HuH-7.5 (cell line): ENCODE measurements around the gene VAV2.
A peak's percentile ranks its signal among the peaks of the same experiment; 100 is the strongest.

ENCODE experiments used
- DNase-seq: peaks from one replicate; pipeline ENCODE4 v3.0.0; 2011; ENCODE audit warnings: low spot score

VAV2 gene

DNA sequence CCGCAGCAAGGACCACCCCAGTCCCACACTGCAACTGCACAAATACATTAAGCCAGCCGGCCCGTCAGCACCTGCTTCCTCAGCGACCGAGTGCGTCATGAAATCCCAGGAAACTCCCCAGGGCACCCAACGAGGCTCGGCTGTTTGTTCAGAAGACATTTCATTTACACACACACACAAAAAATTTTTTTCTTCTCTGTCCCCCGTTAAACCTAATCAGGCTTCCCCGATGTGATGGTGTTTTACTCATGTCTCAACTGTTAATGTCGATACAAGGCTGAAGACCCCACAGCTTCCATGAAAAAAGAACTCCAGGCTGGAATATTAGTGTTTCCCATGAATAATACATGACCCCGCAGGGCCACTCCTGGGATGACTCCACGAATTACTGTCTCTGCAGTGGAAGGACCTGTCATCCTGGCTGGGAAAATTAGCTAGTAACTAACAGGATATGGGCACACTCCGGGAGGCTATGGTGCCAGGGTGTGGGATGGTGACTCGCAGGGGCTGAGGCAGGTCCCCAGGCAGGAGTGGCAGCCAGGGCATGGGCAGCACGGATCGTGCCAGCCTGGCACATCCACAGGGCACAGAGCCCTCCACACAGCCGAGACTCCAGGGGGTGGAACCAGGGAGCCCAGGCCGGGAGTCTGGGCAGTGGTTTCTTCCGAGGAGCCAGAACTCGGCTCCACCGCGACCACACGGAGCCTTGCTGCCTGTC, 102.4 kb downstream of the VAV2 start:
- no peak for DNase-seq

DNA sequence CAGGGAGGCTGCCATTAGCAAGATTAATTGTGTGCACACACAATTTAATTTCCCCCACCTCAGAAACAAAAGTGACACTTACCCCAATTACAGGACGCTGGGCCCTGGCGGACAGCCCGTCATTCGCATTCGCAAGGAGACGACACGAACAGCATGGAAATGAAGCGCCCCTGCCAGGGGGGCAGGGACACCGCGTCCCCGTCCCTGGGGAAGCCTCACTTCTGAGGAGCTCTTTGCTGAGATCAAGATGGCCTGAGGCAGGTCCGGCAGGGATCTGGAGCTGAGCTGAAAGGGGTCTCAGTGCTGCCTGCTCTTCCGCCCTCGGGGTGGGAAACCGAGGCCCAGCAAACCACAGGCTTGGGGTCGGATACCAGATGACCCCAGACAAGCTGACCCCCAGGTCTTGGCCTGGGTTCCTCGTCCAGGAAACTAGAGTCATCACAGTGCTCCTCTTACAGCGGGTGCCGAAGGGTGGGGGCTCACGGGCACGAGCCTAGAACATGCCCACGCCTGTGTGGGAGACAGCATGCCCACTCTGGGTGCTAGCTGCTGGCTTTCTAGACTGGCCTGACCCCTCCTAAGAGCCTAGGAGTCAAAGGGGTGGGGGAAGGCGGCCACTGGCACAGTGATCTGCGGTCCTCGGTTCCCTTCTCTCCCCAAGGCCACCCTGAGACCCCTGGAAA, 103.2 kb downstream of the VAV2 start:
- DNase-seq: no peak

DNA sequence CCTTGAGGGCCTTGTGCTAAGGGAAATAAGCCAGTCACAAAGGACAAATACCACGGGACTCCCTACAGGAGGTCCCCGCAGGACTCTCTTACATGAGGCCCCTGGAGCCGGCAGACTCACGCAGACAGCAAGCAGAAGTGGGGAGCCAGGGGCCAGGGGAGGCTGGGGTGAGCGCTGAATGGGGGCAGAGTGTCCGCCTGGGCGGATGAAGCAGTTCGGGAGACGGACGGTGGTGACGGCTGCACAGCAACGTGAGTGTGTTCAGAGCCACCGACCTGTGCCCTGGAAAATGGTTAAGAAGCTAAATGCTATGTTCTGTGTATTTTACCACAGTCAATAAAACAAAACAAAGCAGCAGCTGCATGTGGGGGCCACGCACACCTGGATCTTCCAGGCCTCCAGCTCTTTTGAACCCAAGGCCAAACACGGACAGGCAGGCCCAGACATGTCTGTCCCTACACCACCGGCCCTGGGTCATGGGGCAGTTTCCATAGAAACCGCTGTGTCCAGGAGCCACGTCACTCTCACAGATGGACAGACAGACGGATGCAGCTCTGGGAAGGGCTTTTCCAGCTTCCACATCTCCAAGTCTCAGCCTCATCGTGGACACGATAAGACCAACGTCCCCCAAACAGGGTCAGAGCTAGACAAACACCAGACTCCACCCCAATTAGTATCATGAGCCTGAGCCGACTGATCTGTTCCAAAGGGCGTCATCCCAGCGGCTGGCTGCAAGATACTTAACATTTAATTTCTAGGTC, 103.9 kb downstream of the VAV2 start:
- DNase-seq: peak; percentile 77

DNA sequence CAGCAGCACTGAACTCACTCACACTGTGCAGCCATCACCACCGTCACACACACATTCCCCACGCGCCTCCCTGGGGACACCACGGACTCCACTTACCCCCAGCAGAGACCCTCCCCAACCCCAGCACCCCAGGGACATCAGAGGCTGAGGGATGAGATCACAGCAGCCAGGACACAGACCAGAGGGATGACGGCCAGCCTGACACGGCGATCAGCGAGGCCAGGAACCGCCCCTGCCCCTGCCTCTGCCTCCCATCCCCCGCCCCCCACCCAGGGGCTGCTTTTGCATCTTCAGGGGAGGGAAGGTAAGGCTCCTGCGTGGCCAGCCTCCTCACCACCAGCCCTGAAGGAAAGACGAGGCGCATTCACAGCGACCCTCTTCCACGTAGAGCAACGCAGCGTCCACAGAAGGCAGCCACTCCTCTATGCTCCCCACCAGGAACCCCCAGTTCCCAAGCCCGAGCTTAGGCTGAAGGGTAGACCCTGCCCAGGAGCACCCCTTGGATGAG, 104.5 kb downstream of the VAV2 start:
- DNase-seq: no peak

DNA sequence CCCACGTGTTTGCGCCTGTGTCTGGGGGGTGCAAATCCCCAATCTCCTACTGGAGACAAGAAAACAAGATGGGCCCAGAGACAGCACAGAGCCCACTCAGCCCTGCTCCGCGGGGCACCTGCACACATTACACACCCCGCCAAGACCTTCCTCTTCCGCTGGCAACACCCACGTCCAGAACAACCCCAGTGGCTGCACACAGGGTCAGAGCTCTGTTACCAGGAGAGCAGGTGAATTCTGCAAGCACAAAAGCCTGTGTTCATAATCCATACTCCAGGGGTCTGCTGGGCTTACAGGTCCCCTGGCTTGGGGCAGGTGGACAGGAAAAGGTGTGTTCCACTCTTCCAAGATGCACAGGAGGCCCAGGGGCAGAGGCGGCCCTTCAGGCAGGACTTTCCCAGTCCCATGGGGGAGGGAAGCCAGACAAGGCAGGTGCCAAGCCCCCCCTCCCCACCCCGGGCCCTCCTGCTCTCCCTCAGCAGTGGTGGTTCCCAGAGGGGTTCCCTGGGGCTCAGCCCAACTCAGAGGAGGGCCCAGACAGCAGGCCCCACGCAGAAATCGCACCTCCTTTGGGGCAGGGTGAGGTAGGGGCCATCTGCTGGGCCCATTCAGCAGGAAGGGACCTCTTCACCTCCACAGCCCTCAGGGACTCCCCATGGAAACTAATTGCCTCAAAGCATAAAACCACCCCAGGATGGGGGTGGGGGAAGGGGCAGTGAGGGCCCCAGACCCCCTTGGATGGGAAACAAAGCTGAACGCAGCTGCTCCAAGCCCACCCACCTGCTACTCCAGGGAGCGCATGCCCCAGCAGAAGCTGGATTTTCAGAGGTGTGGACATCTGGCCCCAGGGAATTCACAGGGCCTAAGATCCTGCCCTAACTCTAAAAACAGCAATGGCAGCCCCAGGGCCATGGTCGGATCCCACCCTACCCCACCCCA, 105.3 kb downstream of the VAV2 start:
- no peak for DNase-seq

DNA sequence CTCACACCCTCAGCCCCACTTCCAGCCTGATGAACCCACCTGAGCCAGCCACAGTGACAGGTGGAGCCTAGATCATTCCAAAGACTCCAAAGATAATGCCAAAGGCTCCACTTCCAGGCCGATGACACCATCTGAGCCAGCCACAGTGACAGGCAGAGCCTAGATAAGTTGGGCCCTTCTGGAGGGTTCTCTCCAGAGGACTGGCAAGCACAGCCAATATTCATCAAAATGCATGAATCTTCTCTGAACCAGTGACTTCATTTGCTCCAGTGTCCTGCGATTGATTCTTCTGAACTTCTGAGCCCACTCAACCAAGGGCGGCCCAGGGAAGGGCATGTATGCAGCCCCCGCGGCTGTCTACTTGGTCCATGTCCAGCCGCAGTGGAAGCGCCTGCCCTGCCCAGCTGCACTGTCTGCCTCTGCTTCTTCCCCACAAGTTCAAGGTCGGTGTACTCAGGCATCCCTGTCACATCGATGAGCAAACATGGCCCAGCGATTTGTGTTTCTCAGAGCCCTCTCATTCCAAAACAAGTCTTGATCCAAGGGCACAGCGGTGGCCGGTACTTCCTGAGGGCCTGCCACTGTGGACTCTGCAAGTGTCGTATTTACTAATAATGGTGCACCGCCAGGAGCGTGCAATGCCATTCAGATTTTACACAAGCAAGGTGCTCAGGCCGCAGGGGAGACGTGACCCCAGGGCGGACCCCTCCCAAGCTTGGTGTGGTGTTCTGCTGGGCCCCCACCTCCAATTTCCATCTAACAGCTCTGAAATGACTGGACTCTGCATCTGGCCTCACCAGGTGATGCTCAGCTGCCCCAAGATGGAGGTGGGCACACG, 107.0 kb downstream of the VAV2 start:
- no peak for DNase-seq

DNA sequence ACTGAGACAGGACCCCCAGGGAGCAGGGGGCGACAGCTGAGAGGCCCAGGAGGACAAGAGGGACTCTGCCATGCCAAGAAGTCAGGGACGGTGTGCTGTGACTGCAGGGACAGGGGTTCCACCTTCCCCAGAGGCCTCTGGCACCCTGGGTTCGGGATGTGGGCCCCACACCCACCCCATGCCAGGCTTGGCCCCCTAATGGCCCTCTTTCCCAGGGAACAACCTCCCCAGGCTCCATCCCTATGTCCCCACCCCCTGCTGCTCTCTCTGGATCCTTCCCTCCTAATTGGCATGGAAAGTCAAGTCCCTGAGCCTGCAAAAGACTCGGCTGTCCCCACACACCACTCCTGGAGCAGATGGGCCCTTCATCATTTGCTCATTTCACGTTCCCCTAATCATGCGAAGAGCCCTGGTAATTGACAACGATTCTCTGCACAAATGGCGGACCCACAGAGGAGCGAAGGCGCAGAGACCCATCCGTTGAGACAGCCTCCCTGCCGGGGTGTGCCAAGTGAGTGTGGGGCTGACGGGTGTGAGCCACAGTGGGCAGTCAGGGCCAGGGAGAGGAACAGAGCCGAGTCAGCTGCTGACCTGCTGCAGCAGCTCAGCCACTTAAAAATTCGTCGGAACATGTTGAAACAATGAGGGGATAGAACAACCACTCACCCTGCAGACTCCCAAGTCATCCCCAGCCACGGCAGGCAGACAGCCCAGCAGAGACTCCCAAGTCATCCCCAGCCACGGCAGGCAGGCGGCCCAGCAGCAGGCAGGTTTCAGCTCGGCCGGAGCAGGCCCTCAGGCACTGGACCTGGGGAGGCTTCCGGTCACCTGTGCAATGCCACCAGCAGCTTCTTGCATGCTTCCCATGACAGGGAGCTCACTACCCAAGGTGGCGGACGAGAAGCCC, 109.0 kb downstream of the VAV2 start:
- no peak for DNase-seq

DNA sequence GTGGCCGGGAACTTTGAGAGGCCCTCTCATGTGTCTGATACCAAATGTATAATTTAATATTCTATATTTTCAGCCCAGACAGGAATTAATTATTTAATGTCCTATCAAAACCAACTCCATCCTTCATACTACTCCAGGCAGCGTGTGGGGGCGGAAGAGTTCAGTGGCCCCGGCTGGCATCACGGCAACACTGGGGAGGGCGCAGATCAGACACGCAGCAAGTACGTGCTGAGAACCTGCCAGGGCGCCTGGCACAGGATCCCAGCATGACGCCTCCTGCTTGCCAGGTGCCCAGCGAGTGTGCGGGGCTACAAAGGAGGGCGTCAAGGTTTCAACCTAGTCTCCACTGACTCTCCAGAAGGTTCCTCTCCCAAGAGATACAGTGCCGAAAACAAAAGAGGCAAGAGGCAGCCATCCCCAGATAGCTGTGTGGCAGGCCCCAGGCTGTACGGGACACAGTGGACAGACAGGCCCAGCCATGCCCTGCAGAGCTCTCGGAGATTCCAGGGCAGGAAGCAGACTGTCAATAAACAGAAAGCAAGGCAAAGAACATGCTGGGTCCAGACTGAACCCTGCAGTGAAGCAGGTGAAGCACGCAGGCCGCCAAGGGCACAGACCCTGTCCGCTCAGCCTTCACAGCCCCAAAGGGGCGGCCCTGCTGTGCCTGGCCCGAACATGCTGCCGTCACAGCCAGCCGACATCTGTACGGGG, 110.3 kb downstream of the VAV2 start:
- DNase-seq: no peak

DNA sequence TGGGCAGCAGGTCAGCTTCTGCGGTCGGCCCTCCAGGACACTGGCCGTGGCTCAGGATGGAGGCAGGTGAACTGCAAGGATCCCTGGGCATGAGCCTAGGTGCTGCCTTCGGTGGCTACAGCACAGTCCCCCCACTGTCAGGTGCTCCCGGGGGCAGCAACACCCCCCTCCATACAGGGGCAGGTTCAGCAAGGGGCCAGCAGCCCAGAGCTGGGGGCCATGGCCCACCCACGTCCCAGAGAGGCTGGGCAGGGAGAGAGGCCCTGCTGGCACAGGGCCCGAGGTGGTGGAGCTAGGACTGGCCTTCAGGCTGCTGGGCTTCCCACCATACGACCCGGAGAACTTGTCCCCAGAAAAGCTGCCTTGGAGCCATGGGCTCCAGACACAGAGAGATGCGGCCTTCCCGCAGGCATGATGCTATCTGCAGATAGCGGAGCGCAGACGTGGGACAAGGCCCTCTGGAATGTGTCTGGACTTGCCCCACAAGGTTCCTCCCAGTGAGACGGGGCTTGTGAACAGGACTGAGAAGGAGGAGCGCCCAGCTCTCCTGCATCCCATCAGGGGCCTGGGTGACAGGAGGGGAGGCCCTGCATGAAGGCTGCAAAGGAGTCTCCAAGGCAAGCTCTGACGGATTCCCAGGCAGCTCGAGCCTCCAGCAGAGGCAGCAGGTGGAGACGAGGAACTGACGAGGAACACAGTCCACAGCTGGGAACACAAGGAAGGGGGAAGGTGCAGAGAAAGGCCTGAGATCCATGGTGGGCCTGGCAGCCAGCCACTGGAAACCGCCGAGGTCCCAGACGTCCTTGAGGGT, 111.1 kb downstream of the VAV2 start:
- no peak for DNase-seq

DNA sequence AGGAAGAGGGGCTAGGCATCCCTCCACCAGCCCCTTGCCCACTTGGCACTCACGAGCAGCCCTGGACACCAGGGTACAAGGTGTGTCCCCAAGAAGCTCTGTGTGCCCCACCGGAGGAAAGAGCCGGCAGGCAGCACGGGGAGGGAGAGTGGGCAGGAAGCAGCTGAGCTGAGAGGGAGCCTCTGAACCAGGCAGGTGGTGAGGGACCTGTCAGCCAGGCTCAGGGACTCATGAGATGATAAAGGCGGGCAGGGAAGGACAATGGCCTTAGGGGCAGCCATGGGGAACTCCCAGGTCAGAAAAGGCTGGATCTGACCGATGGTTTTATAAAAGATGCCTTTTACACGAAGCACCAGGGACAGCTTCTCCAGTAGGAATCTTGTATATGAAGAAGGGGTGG, 112.0 kb downstream of the VAV2 start:
- DNase-seq: no peak

DNA sequence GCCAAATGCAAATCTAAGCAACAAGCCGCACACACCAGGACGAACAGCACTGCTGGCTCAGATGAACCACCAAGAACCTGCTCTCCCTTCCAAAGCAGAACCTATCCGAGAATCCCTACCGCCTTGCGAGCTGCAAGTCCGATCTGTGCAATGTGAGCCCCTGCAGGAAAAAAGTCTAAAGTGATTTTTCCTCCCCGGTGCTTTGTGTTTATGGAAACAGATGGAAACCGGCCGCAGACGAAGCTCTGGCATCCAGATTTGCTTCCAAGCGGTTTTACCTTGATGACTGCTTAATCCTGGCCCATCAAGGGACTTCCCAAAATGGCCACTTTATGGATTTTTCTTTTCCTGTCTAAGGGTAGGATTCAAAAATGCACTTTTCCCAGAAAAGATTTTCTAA, 112.5 kb downstream of the VAV2 start:
- DNase-seq: no peak

DNA sequence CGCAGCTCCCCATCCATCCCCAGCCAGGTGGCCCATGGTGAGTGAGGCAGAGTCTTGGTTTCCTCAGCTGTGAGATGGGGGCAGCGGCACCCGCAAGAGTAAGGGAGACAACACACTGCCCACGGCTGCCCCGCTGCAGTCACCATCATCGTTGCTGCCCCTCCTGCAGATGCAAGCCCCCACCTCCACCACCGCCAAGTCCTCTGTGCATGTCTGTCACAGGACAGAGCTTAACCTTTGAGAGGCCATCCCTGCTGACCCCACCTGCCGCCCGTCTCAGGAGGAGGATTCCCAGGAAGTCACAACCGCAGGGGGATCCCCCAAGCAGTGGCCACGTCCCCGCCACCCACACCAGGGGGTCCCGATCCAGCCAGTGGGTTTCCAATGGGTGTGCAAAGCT, 113.7 kb downstream of the VAV2 start:
- DNase-seq: no peak

DNA sequence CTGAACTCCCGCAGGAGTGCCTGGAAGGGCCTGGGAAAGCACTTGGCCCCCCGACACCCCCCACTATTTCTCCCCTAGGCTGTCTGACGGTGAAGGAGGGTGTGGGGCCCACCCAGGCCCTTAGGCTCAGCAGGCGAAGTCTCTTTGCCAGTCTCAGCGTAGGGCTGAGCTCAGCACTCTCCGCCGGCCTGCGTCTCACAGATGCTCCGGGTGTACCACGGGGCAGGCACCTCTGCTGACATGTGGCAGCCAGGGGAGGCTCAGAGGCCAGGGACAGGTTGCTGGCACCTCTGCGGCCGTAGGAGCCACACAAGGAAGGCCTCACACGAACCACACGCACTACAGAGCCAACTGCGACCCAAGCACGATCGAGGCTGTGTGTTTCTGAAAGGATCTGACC, 114.2 kb downstream of the VAV2 start:
- DNase-seq: no peak

DNA sequence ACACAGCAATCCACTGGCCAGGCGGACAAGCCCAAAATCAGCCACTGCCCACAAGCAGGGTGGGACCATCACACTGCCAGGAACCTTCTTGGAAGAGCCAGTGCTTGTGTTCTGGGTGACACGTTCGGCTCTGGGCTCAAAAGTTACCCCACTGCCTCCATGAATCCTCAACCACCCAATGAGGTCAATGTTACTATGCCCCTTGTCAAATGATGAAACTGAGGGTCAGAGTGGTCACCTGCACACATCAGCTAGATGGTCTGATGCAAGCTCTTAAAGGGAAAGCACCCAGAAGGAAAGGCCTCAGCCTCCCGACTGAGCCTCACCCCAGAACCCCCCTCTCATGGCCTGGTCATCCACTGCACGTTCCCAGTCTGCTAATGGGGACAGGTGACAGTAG, 114.8 kb downstream of the VAV2 start:
- no peak for DNase-seq

DNA sequence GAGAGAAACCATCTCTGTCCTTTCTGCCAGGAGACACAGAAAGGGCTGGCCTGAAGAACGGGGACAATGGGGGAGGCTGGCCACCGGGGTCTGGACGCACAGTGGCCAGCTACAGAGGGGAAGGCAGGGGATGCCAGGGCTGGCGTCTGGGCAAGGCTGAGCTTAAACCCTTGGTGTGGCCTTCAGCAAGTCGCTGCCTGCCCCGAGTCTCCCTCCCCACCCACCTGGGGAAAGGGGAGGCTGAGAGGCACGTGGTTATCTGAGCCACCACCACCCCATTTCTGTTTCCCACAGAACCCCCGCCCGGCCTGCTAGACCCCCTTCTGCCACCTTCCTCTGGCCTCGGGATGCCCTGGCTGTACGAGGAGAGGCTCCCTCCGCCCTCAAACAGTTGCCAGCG, 115.3 kb downstream of the VAV2 start:
- no peak for DNase-seq

DNA sequence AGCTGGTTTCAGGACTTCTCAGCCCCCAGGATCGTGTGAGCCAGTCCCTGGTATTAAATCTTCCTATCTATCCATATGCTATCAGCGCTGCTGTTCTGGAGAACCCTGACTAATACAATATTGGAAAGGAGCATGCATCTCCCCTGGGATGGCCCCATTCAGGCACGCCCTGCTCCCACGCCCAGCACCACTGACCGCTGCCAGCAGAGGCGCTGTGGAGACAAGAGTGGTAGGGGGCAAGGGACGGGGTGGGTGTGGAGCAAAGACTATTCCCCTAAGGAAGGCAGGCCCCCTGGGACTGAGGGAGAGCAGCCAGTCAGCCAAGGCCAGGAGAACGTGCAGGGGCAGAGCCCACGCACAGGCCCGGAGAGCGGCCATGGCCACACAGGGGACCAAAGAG, 116.0 kb downstream of the VAV2 start:
- DNase-seq: no peak

DNA sequence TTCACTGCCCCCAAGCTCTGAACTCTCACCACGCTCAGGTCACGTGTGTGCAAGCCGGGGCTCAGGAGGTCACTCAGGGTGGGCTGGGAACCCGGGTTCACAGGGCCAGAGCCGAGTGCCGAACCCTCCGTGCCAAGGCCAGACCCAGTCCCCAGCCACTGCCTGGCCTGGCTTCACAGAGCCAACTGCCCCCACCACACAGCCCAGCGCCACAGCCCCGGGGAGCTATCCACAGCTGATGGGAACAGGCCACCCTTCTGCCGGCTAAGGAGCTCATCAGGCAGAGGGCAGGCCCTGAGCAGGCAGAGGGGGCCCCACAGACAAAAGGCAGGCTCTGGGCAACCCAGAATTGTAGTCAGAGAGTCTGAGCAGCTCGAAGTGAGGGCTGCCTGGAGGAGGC, 117.0 kb downstream of the VAV2 start:
- DNase-seq: no peak

DNA sequence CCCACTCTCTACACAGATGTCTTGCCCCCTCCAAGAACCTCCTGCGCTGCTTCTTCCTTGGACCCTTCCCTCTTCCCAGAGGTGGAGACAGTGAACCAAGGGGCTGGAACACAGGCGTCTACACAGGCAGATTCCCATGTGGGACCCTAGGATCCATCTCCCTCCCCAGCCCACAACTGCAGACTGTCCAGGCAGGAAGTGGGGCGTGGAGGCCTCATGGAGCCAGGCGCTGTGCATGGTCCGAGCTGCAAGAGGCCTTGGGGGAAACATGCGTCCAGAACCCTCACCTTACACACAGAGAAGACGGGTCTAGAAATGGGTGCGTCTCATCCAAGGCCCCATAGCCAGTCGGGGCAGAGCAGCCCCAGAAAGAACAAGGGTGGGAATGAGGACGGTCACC, 117.5 kb downstream of the VAV2 start:
- no peak for DNase-seq
